Motor neuron (in vitro differentiated cells): ENCODE measurements around the gene LCN2. TPM values are rescaled to one million over a fixed set of nuclear protein-coding genes. Genes with fewer than 3 reads are reported as not detected.

Experiments
- ATAC-seq, 8 experiments: fragments of 200-7000 bp; cut with Tn5 transposase; replicated peaks in 6 of 8; 2 replicates each; pipeline ENCODE4 v1.8.0; 2021; ENCODE audit warnings: mild to moderate bottlenecking in 8 of 8, moderate library complexity in 8 of 8
- H3K27ac ChIP-seq, 2 donors: fragments of 250-450 bp; sonication (Bioruptor Pico); 2 replicates each; pipeline ENCODE4 v1.9.0; 2021; ENCODE audit warnings: antibody characterized with exemption in 2 of 2, mild to moderate bottlenecking in 2 of 2, moderate library complexity in 1 of 2
- H3K4me1 ChIP-seq, 2 donors: fragments of 250-450 bp; sonication (Bioruptor Pico); replicated peaks in 1 of 2; 2 replicates each; pipeline ENCODE4 v1.6.1; 2021; ENCODE audit warnings: antibody characterized with exemption in 2 of 2, mild to moderate bottlenecking in 2 of 2, moderate library complexity in 1 of 2
- H3K4me3 ChIP-seq, 5 donors: fragments of 250-450 bp; sonication (Bioruptor Pico); 2 replicates each; pipeline ENCODE4 v1.9.0; 2021; ENCODE audit warnings: antibody characterized with exemption in 5 of 5, mild to moderate bottlenecking in 5 of 5, moderate library complexity in 4 of 5
- WGBS, 10 experiments: fragments of 450-650 bp; shearing (Covaris generic); methylation state at CpG; one replicate each; pipeline ENCODE4 v1.0.0; 2022; 5-methylcytosine and 5-hydroxymethylcytosine counted together
- in situ Hi-C, 9 experiments: fragments of 400-800 bp; cut with MboI; loops; one replicate each; pipeline ENCODE4 v1.15.0; 2021; ENCODE audit warnings: low sequenced_read_pairs in 9 of 9, low pct_unique_long_range_greater_than_20kb in 2 of 9; ENCODE audit not compliant: unreplicated experiment in 9 of 9
- total RNA-seq, 8 experiments: library from RNA; unstranded; fragments of 300-600 nt; gene quantifications; 2 replicates each; pipeline versions ENCODE4 v1.2.3 to v1.2.4, GENCODE V29; 2022

The LCN2 gene
- total RNA-seq, 8 experiments from 2014 or later = 0.76 to 3.3 (median 1.6) TPM; not detected in 3

GRCh38 chr9:128162215-128163026 is 13.2 kb downstream of the LCN2 start:
- 67 to 100% (median 91%) methylated on average over 1 to 7 of the region's 10 CpGs; no CpG with 5 or more reads in 2 of the 10 experiments for WGBS, 10 experiments
- ATAC-seq = no peak
- in situ Hi-C loops = no loop called here

GRCh38 chr9:128163027-128163515 is 13.8 kb downstream of the LCN2 start:
- no peak for ATAC-seq
- no peak overlapping the region for H3K27ac ChIP-seq
- no peak overlapping the region for H3K4me3 ChIP-seq
- WGBS, 10 experiments = 83 to 100% (median 92%) methylated on average over 1 to 5 of the region's 6 CpGs; no CpG with 5 or more reads in 6 of the 10 experiments
- in situ Hi-C loops = no loop called here
- H3K4me1 ChIP-seq = peaks cover 5 to 6% of the 10 kb centered on the region in 2 donors

More at GRCh38 chr9:128162215-128163026, 13.2 kb downstream of the LCN2 start:
- Histone ChIP-seq H3K27ac (no peak overlapping the region), H3K4me1 (peaks cover 5 to 6% of the 10 kb centered on the region in 2 donors), H3K4me3 (no peak overlapping the region)

- no peak overlapping the region for H3K27ac ChIP-seq
- in situ Hi-C loops = no loop called here
- ATAC-seq = no peak
- H3K4me3 ChIP-seq = no peak overlapping the region
- peaks cover 5 to 6% of the 10 kb centered on the region in 2 donors for H3K4me1 ChIP-seq
- 80 to 100% (median 90%) methylated on average over 1 to 2 of the region's 10 CpGs; no CpG with 5 or more reads in 6 of the 10 experiments for WGBS, 10 experiments
These were observed 14.5 kb downstream of the LCN2 start for GRCh38 chr9:128163523-128164306.

- Histone ChIP-seq H3K27ac (peak overlapping the region in 1 of 2 donors; percentile 17), H3K4me3 (no peak overlapping the region), H3K4me1 (peaks cover 4 to 5% of the 10 kb centered on the region in 2 donors)
- in situ Hi-C loops = no loop called here
- 20 to 100% (median 91%) methylated on average over 2 to 11 of the region's 14 CpGs; no CpG with 5 or more reads in 4 of the 10 experiments for WGBS, 10 experiments
- ATAC-seq = no peak
These were observed 15.1 kb downstream of the LCN2 start for GRCh38 chr9:128164307-128164885.

DNA sequence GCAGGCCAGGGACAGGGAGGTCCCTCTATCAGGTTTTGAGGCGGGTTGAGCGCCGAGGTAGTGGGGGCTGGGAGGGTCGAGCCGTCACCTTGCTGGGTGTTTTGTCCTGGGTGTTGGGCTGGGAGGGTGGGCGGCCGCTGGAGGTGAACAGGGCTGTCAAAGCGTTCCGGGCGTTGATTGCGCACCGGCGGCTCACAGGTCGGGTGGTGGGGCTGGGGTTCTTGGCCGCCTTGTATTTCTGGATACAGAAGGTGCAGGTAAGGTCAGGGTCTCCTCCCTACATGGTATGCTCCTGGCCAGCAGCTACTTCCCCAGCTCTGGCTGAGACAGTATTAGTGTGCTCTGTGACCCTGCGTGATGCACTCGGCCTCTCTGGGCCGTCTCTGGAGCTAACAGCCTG is 16.9 kb downstream of the LCN2 start:
- Histone ChIP-seq H3K27ac (no peak overlapping the region), H3K4me1 (peaks cover 1 to 2% of the 10 kb centered on the region in 2 donors), H3K4me3 (no peak overlapping the region)
- ATAC-seq = no peak
- 80 to 94% (median 90%) methylated on average over 1 to 7 of the region's 18 CpGs; no CpG with 5 or more reads in 6 of the 10 experiments for WGBS, 10 experiments
- in situ Hi-C loops = no loop called here

GRCh38 chr9:128167209-128167608 is 18.0 kb downstream of the LCN2 start:
- no peak overlapping the region for H3K27ac ChIP-seq
- H3K4me3 ChIP-seq = no peak overlapping the region
- 93 to 100% (median 94%) methylated on average over 2 to 3 of the region's 4 CpGs; no CpG with 5 or more reads in 7 of the 10 experiments for WGBS, 10 experiments
- ATAC-seq = no peak
- no peaks in the 10 kb centered on the region for H3K4me1 ChIP-seq
- in situ Hi-C loops = no loop called here

DNA sequence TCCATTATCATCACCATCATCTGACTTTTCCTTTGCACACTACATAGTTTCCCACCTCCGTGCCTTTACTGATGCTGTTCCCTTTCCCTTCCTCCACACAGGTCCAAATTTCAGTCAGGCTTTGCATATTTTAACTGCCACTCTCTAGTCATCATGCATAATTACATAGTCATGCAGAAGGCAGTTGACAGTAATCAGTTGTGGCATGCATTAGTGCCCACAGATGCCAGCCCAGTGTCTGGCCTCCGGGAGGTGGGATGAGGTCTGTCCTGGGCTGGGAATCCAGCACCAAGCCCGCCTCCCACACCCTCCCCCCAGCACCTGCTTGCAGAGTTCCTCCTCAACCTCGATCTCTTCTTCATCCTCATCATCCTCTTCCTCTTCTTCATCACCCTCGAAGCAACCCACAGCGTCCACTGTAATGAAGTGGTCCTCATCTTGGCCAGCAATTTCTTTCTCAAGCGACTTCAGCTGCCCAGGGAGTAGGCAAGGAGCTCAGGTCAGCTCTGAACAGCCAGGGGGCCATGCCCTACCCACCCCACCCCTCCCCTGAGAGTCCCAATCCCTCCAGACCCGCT is 19.6 kb downstream of the LCN2 start:
- in situ Hi-C loops = no loop called here
- peak in 1 of 8 experiments; percentile 20 for ATAC-seq
- no peak overlapping the region for H3K4me3 ChIP-seq
- 30 to 100% (median 92%) methylated on average over 1 to 4 of the region's 8 CpGs; no CpG with 5 or more reads in 2 of the 10 experiments for WGBS, 10 experiments
- H3K4me1 ChIP-seq = no peaks in the 10 kb centered on the region
- no peak overlapping the region for H3K27ac ChIP-seq

GRCh38 chr9:128169492-128169891 is 20.2 kb downstream of the LCN2 start:
- Histone ChIP-seq H3K27ac (no peak overlapping the region), H3K4me3 (no peak overlapping the region), H3K4me1 (no peaks in the 10 kb centered on the region)
- in situ Hi-C loops = no loop called here
- WGBS, 10 experiments = 77 to 84% (median 82%) methylated on average over 1 to 6 of the region's 8 CpGs; no CpG with 5 or more reads in 6 of the 10 experiments
- peak in 2 of 8 experiments; percentile 7 to 18 for ATAC-seq

DNA sequence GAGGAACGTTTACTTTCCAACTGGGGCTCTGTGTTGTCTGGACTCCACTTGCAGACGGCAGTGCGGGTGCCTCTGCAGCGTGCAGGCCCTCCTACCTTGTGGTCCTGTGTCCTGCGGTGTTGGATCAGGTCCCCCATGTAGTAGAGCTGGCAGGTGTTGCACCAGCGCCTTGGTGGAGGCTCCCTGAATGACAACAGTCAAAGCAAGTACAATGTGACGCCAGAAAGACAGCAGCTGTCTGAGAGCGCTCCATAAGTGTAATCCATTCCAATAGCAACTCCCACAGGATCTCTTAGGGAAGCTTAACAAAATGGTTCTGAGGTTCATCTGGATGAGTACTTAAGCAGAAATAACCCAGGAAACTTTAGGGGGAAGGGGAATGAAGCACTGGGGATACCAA is 20.7 kb downstream of the LCN2 start:
- ATAC-seq = no peak
- 83 to 100% (median 96%) methylated on average over 1 to 4 of the region's 8 CpGs; no CpG with 5 or more reads in 5 of the 10 experiments for WGBS, 10 experiments
- no peak overlapping the region for H3K27ac ChIP-seq
- H3K4me1 ChIP-seq = no peaks in the 10 kb centered on the region
- no peak overlapping the region for H3K4me3 ChIP-seq
- in situ Hi-C loops = no loop called here

GRCh38 chr9:128174062-128174461 is 24.8 kb downstream of the LCN2 start:
- in situ Hi-C loops = no loop called here
- Histone ChIP-seq H3K4me3 (no peak overlapping the region), H3K4me1 (no peaks in the 10 kb centered on the region), H3K27ac (no peak overlapping the region)
- WGBS, 10 experiments = 86 to 100% (median 100%) methylated on average over 1 to 3 of the region's 4 CpGs; no CpG with 5 or more reads in 6 of the 10 experiments
- no peak for ATAC-seq

GRCh38 chr9:128175102-128175563 is 25.9 kb downstream of the LCN2 start:
- Histone ChIP-seq H3K4me3 (no peak overlapping the region), H3K4me1 (no peaks in the 10 kb centered on the region), H3K27ac (no peak overlapping the region)
- WGBS, 10 experiments = 58 to 100% (median 83%) methylated on average over 1 to 8 of the region's 8 CpGs; no CpG with 5 or more reads in 1 of the 10 experiments
- ATAC-seq = peak in 4 of 8 experiments; percentile 12 to 66 (median 60)
- in situ Hi-C loops = no loop called here

- 80 to 100% (median 94%) methylated on average over 1 of the region's 2 CpGs; no CpG with 5 or more reads in 6 of the 10 experiments for WGBS, 10 experiments
- H3K27ac ChIP-seq = no peak overlapping the region
These were observed 26.5 kb downstream of the LCN2 start for GRCh38 chr9:128175726-128176125.

More at GRCh38 chr9:128175726-128176125, 26.5 kb downstream of the LCN2 start:
- ATAC-seq = peak in 3 of 8 experiments; percentile 46 to 61 (median 53)
- Histone ChIP-seq H3K4me1 (no peaks in the 10 kb centered on the region), H3K4me3 (no peak overlapping the region)
- in situ Hi-C loops = no loop called here
